Natural killer cell (primary cell): ENCODE data around the gene NME7. TPM values are rescaled to one million over a fixed set of nuclear protein-coding genes. Genes with fewer than 3 reads are reported as not detected.

Source experiments
- ATAC-seq, 3 donors: fragments of 150-1000 bp in 2 of 3; fragments of 200-7000 bp in 1 of 3; cut with Tn5 transposase; 1 replicate in 1 of 3; 2 replicates in 2 of 3; pipeline ENCODE4 v1.10.0; 2021; ENCODE audit warnings: mild to moderate bottlenecking in 2 of 3, moderate library complexity in 2 of 3
- DNase-seq, 2 donors: peaks; one replicate each; pipeline versions ENCODE4 v3.0.0 to v3.0.0-alpha.2; 2013 to 2021; ENCODE audit warnings: mixed read lengths in 1 of 2
- H3K27ac ChIP-seq: one replicate; pipeline ENCODE4 v1.5.1; 2013; ENCODE audit warnings: mild to moderate bottlenecking, low read length
- H3K27me3 ChIP-seq: one replicate; pipeline ENCODE4 v1.6.1; 2013; ENCODE audit warnings: low read length; ENCODE audit not compliant: control insufficient read depth, insufficient read depth
- H3K36me3 ChIP-seq: one replicate; pipeline ENCODE4 v1.6.1; 2013; ENCODE audit warnings: low read length; ENCODE audit not compliant: control insufficient read depth, insufficient read depth
- H3K4me1 ChIP-seq: one replicate; pipeline ENCODE4 v1.6.1; 2013; ENCODE audit warnings: low read length; ENCODE audit not compliant: control insufficient read depth, insufficient read depth
- H3K4me3 ChIP-seq: one replicate; pipeline ENCODE4 v1.5.1; 2013; ENCODE audit warnings: low read length
- H3K9me3 ChIP-seq: one replicate; pipeline ENCODE4 v1.6.1; 2013; ENCODE audit warnings: low read length; ENCODE audit not compliant: control insufficient read depth, insufficient read depth
- H3K27ac Mint-ChIP-seq, 2 donors: one replicate each; pipeline ENCODE4 v1.8.0; 2022; ENCODE audit warnings: mild to moderate bottlenecking in 2 of 2, mixed read lengths in 2 of 2, moderate library complexity in 1 of 2
- H3K27me3 Mint-ChIP-seq, 2 donors: one replicate each; pipeline ENCODE4 v1.8.0; 2022; ENCODE audit warnings: low read depth in 2 of 2, mixed read lengths in 2 of 2
- H3K36me3 Mint-ChIP-seq: one replicate; pipeline ENCODE4 v1.8.0; 2022; ENCODE audit warnings: mixed read lengths
- H3K4me1 Mint-ChIP-seq, 2 donors: one replicate each; pipeline ENCODE4 v1.8.0; 2022; ENCODE audit warnings: mixed read lengths in 2 of 2
- H3K4me3 Mint-ChIP-seq: one replicate; pipeline ENCODE4 v1.8.0; 2022; ENCODE audit warnings: mild to moderate bottlenecking, moderate library complexity, mixed read lengths
- H3K9me3 Mint-ChIP-seq, 2 donors: one replicate each; pipeline ENCODE4 v1.8.0; 2022; ENCODE audit warnings: mixed read lengths in 2 of 2
- WGBS: methylation state at CpG from one replicate; pipeline ENCODE4 v1.1.7; 2013; ENCODE audit warnings: missing lambda C conversion rate; ENCODE audit not compliant: insufficient coverage; 5-methylcytosine and 5-hydroxymethylcytosine counted together
- intact Hi-C: fragments of 100-400 bp; cut with micrococcal nuclease; formaldehyde crosslinking; loops from one replicate; pipeline ENCODE4 v1.14.2; 2022
- total RNA-seq, 4 donors: library from RNA; stranded (reverse); fragments of 120-200 nt in 1 of 4; gene quantifications; one replicate each; pipeline versions ENCODE4 v1.2.3 to v1.2.4, GENCODE V29; 2013 to 2022
- TF ChIP-seq, protein P1 (sequence below): fragments of 200-600 bp; IDR thresholded peaks from one replicate; pipeline ENCODE4 v1.8.0; 2022; ENCODE audit warnings: antibody characterized with exemption

Gene NME7
- total RNA-seq, 3 donors from 2014 or later (not counting 1 experiment from before 2014, with no cell fraction given), result 5.2 to 9.9 (median 9.8) TPM

- Mint-ChIP-seq H3K9me3 (no peaks in the 10 kb centered on the region), H3K4me1 (no peaks in the 10 kb centered on the region), H3K27ac (no peak overlapping the region), H3K27me3 (no peaks in the 10 kb centered on the region), H3K4me3 (no peak overlapping the region), H3K36me3 (no peaks in the 10 kb centered on the region)
- no peak for DNase-seq
- Histone ChIP-seq H3K9me3 (no peaks in the 10 kb centered on the region), H3K4me1 (no peaks in the 10 kb centered on the region), H3K27me3 (no peaks in the 10 kb centered on the region), H3K4me3 (no peak overlapping the region), H3K36me3 (no peaks in the 10 kb centered on the region), H3K27ac (no peak overlapping the region)
- intact Hi-C loops, result no loop called here
- ATAC-seq, result no peak
- 37% methylated on average over 2 of the region's 2 CpGs for WGBS
- TF ChIP-seq, protein P1, sequence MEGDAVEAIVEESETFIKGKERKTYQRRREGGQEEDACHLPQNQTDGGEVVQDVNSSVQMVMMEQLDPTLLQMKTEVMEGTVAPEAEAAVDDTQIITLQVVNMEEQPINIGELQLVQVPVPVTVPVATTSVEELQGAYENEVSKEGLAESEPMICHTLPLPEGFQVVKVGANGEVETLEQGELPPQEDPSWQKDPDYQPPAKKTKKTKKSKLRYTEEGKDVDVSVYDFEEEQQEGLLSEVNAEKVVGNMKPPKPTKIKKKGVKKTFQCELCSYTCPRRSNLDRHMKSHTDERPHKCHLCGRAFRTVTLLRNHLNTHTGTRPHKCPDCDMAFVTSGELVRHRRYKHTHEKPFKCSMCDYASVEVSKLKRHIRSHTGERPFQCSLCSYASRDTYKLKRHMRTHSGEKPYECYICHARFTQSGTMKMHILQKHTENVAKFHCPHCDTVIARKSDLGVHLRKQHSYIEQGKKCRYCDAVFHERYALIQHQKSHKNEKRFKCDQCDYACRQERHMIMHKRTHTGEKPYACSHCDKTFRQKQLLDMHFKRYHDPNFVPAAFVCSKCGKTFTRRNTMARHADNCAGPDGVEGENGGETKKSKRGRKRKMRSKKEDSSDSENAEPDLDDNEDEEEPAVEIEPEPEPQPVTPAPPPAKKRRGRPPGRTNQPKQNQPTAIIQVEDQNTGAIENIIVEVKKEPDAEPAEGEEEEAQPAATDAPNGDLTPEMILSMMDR, result no peak
Observed at GRCh38 chr1:169271098-169271497, 96.5 kb downstream of the NME7 start.

DNA sequence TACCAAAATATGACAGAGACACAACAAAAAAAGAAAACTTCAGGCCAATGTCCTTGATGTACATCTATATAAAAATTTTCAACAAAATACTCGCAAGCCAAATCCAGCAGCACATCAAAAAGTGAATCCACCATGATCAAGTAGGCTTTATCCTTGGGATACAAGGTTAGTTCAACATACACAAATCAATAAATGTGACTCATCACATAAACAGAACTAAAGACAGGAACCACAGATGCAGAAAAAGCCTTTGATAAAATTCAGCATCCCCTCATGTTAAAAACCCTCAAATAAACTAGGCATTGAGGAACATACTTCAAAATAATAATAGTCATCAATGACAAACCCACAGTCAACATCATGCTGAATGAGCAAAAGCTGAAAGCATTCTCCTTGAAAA, 101.5 kb downstream of the NME7 start:
- Histone ChIP-seq H3K4me1 (no peaks in the 10 kb centered on the region), H3K4me3 (no peak overlapping the region), H3K27ac (no peak overlapping the region), H3K36me3 (no peaks in the 10 kb centered on the region), H3K27me3 (no peaks in the 10 kb centered on the region), H3K9me3 (peaks cover 5% of the 10 kb centered on the region)
- ATAC-seq (no peak), DNase-seq (no peak)
- TF ChIP-seq, protein P1, result no peak
- Mint-ChIP-seq H3K27ac (no peak overlapping the region), H3K9me3 (no peaks in the 10 kb centered on the region), H3K4me3 (no peak overlapping the region), H3K36me3 (no peaks in the 10 kb centered on the region), H3K4me1 (no peaks in the 10 kb centered on the region), H3K27me3 (no peaks in the 10 kb centered on the region)
- intact Hi-C loops, result no loop called here
- WGBS, result 100% methylated on average over 1 of the region's 1 CpG

DNA sequence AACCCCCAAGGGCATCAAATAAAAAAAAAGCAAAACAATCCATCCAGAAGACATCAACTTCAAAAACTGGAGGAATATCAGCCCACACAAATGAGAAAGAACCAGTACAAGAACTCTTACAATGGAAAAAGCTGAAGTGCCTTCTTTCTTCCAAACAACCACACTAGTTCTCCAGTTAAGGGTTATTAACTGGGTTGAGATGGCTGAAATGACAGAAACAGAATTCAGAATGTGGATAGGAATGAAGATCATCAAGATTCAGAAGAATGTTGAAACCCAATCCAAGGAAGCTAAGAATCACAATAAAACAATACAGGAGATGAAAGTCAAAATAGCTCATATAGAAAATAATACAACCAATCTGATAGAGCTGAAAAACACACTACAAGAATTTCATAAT, 104.5 kb downstream of the NME7 start:
- no peak overlapping the region for H3K4me3 Mint-ChIP-seq
- H3K4me1 Mint-ChIP-seq, result no peaks in the 10 kb centered on the region
- DNase-seq, result no peak
- Histone ChIP-seq H3K27me3 (no peaks in the 10 kb centered on the region), H3K36me3 (no peaks in the 10 kb centered on the region), H3K4me1 (no peaks in the 10 kb centered on the region), H3K9me3 (peaks cover 5% of the 10 kb centered on the region), H3K27ac (no peak overlapping the region), H3K4me3 (no peak overlapping the region)
- TF ChIP-seq, protein P1, result no peak
- no peaks in the 10 kb centered on the region for H3K27me3 Mint-ChIP-seq
- no peaks in the 10 kb centered on the region for H3K9me3 Mint-ChIP-seq
- intact Hi-C loops, result no loop called here
- H3K36me3 Mint-ChIP-seq, result no peaks in the 10 kb centered on the region
- H3K27ac Mint-ChIP-seq, result no peak overlapping the region
- ATAC-seq, result no peak

- intact Hi-C loops, result no loop called here
- Mint-ChIP-seq H3K36me3 (no peaks in the 10 kb centered on the region), H3K9me3 (no peaks in the 10 kb centered on the region), H3K27ac (no peak overlapping the region), H3K4me3 (no peak overlapping the region), H3K27me3 (no peaks in the 10 kb centered on the region), H3K4me1 (no peaks in the 10 kb centered on the region)
- Histone ChIP-seq H3K9me3 (peaks cover 12% of the 10 kb centered on the region), H3K27me3 (no peaks in the 10 kb centered on the region), H3K36me3 (no peaks in the 10 kb centered on the region), H3K4me1 (no peaks in the 10 kb centered on the region), H3K4me3 (no peak overlapping the region), H3K27ac (no peak overlapping the region)
- ATAC-seq, result no peak
- 94% methylated on average over 2 of the region's 2 CpGs for WGBS
- no peak for DNase-seq
- TF ChIP-seq, protein P1, result no peak
Observed at GRCh38 chr1:169261884-169262283, 105.7 kb downstream of the NME7 start.
